CD4-positive, alpha-beta T cell treated with Interleukin-4 for 4 hours (primary cell): Measurements from ENCODE around the gene GSDME.
"Not testable (repeated sequence)": the region's sequence is repeated elsewhere in the genome, so short reads cannot be mapped to it uniquely, and the experiment has no call there.

Experiments used
- DNase-seq: peaks from one replicate; pipeline ENCODE4 v3.0.0-alpha.2; 2020

Gene GSDME

DNA sequence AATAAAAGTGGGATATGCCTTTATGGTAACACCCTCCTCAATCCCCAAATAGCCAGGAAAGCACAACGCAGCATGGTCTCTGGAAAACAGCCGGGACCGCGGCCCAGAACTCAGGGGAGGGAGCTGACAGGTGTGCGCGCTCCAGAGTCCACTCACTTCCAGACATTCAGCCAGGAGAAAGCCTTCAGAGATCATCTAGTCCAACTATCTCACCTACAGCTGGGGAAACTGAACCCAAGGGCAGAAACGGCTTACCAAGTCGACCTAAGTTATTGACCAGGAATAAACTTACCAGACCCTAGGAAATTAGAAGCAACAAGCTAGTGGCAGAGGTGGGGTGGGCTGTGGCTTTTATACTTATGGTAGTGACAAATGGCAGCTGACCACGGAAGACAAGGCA is 16.4 kb downstream of the GSDME start:
- DNase-seq, result no peak

DNA sequence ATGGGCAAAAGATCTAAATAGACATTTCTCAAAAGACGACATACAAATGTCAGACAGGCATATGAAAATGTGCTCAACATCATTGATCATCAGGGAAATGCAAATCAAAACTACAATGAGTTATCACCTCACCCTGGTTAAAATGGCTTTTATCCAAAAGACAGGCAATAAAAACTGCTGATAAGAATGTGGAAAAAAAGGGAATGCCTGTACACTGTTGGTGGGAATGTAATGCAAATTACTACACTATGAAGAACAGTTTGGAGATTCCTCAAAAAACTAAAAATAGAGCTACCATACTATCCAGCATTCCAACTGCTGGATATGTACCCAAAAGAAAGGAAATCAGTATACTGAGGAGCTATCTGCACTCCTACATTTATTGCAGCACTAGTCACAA is 18.0 kb downstream of the GSDME start:
- no peak for DNase-seq

- DNase-seq, result no peak
Observed at GRCh38 chr7:24738577-24738976, 18.7 kb downstream of the GSDME start.

- no peak for DNase-seq
Observed at GRCh38 chr7:24737281-24737680, 20.0 kb downstream of the GSDME start.

GRCh38 chr7:24735594-24735993 is 21.7 kb downstream of the GSDME start:
- not testable (repeated sequence) for DNase-seq

DNA sequence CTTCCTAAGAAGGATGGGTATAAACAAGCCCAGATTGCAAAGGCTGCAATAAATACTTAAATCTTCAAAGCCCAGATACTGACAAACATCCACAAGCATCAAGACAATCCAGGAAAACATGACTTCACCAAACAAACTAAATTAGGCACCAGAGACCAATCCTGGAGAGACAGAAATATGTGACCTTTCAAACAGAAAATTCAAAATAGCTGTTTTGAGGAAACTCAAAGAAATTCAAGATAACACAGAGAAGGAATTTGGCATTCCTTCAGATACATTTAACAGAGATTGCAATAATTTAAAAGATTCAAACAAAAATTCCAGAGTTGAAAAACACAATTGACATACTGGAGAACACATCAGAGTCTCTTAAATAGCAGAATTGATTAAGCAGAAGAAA is 23.0 kb downstream of the GSDME start:
- no peak for DNase-seq

DNA sequence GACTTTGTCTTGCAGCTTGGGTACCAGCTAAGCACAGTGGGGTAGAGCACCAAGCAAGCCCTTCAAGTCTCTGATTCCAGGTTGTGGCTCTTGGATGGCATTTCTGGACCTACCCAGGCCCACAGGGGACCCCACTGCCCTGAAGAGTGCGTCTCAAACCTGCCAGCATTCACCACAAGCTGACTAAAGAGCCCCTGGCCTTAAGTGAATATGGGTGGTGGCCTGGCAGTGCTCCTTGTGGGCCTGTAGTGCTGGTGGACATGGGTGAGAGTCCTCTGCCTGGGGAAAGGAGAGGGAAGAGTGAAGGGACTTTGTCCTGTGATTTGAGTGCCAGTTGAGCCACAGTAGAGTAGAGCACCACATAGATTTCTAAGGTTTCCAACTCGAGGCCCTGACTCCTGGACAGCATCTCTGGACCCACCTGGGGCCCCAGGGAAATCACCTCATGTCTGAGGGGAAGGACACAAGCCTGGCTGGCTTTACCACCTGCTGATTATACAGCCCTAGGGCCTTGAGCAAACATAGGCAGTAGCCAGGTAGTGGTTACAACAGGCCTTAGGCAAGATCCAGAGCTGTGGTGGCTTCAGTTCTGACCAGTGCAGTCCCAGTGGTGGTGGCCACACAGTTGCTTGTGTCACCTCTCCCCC is 23.7 kb downstream of the GSDME start:
- DNase-seq, result no peak

DNA sequence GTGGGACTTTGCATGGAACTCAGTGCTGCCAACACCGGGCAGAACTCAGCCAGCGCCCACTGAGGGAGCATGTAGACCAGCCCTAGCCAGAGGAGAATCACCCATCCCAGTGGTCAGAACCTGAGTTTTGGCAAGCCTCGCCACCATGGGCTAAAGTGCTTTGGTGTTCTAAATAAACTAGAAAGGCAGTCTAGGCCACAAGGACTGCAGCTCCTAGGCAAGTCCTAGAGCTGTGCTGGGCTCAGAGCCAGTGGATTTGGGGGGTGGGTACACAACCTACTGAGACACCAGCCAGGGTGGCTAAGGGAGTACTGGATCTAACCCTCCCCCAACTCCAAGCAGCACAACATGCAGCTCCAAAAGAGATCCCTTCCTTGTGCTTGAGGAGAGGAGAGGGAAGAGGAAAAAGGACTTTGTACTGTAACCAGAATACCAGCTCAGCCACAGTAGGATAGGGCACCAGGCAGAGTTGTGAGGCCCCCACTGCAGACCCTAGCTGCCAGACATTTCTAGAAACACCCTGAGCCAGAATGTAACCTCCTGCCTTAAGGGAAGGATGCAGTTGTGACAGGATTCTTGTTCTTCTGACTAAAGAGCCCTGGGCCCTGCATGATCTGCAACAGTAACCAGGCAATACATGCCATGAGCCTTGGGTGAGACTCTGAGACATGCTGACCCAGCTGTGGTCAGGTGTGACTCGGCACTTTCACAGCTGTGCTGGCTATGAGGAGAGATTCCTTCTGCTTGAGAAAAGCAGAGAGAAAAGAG is 24.4 kb downstream of the GSDME start:
- no peak for DNase-seq

- DNase-seq, result no peak
Observed at GRCh38 chr7:24731313-24731712, 26.0 kb downstream of the GSDME start.

- DNase-seq, result no peak
Observed at GRCh38 chr7:24730018-24730369, 27.3 kb downstream of the GSDME start.

DNA sequence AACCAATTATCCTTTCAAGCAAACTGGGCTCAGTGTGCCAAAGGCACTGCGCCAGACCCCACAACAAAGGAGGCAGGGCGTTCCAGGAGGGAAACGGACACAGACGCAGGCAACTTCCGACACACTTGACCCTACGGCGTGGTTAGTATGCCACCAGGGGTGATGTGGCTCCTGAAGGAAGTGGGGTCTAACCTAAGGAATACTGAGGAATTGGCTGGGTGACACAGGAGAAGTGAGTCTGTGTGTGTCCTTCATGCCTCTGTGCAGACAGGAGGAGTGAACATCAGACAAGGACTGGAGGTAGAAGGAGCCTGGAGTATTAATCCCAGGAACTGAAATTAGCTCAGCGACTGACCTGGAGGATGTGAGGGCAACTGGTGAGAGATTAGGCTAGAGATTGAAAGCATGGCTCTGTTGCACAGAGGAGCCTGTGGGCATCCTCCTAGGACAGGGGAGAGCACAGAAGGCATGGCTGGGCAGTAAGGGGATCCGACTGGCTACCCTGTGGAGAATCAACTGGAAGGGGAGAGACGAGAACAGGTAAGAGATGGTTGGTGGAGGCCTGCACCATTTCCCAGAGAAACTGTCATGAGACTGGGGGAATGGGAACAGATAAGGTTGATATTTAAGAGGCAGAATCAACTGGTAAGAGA is 27.8 kb downstream of the GSDME start:
- no peak for DNase-seq

GRCh38 chr7:24728503-24729364 is 28.5 kb downstream of the GSDME start:
- DNase-seq, result no peak

GRCh38 chr7:24728121-24728500 is 29.2 kb downstream of the GSDME start:
- no peak for DNase-seq

DNA sequence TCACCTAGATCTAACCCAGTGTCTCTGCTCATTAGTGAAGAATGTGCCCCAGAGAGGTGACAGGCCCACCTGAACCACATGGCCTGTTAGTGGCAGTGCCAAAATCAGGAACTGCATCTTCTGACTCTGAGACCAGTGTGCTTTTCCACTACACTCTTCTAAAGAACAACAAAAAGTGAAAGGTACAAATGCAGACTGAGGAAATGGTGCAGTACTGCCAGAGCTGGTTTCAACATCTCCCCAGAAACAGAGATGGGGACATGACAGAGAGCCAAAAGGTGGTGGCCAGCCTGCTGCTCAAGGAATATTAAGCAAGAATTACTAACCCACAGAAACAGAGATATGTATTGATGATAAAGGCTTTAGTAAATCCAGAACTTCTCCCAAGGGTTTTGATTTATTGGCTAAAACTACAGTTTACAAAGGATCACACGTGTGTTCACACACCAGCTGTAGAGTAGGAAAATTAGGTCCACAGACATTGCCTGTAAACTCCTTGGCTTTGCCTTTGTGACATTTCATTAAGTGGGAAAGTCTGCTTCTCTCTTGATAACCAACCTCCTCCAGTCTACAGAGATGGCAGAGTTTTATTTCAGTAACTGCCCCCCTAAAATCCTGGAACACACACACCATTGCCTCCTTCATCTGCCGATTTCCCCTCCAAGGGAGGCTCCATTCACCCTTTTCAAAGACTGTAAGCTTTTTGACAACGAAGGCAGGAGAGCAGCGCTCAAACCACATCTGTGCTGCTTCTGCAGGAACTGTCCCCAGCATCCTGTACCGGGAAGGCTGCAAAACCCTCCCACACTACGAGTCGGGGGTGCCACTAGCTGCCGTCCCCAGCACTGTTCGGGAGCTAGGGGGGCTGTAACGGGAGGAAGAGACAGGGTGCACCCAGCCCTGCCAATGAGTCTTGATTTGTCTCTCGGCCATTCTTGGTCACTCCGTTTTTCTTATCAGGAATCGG is 29.8 kb downstream of the GSDME start:
- no peak for DNase-seq

GRCh38 chr7:24725554-24726241 is 31.6 kb downstream of the GSDME start:
- no peak for DNase-seq

DNA sequence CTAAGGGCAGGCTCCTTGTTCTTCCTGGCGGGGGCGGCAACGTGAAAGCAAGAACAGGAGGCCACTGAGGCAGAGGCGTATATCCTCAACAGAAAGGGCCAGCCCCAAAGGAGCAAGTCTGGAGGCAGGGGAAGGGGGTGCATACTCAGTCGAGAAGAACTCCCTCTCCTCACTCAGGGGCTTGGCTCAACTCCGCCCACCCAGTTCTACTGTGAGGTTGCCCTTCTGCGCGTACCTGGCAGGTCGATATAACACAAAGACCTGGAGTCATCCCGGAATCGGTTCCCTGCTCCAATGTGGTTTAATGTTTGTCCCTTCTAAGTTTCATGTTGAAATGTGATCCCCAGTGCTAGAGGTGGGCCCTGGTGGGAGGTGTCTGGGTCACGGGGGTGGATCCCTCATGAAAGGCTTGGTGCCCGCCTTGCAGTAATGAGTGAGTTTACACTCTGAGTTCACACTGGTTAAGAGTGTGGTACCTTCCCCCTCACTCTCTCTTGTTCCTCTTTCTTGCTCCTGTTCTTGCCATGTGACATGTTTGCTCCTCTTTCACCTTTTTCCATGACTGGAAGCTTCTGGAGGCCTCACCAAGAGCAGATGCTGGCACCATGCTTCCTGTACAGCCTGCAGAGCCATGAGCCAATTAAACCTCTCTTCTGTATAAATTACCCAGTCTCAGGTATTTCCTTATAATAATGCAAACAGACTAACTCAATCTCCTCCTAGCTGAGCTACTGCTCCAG is 32.6 kb downstream of the GSDME start:
- no peak for DNase-seq

- DNase-seq, result no peak
Observed at GRCh38 chr7:24723178-24723530, 34.1 kb downstream of the GSDME start.

DNA sequence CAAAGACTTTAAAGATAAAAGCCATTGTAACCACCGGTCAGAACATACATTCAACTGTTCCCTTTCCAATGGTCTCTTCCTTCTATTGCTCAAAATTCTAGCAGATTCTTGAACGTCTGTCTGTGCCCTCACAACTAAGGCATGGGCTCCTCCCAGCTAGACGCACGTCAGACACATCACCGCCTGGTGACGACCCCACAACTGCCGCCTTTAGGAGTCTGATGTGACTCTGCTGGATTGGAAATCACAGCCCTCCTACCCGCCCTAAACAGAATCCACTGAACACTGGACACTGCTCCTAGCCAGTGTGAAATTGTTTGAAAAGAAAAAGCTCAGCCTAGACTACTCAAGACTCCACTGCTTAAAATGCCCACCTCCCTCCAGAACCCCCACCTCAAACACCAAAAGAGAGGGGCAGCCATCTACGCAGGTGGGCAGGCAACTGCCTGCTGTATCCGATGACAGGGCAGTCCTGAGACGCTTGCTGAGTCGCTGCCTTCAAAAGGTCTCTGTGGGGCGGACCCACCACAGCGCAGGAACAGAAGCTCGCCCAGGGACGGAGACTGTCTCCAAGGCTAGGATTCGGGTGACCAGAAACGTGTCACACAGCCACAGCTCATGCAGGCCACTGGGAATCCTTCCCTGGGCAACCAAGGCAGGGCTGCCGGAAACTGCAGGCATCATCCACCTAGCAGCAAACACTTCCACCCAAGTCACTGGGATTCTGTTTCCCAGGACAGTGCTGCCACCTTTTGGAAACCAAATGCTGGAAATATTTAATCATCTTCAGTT is 34.7 kb downstream of the GSDME start:
- no peak for DNase-seq

GRCh38 chr7:24721481-24722001 is 35.7 kb downstream of the GSDME start:
- DNase-seq, result no peak

GRCh38 chr7:24720283-24720682 is 37.0 kb downstream of the GSDME start:
- no peak for DNase-seq
